Thoracic aorta (tissue), 2 donors: ENCODE data around the gene PEG3. TPM values are rescaled to one million over a fixed set of nuclear protein-coding genes. Genes with fewer than 3 reads are reported as not detected.
A peak's percentile ranks its signal among the peaks of the same experiment; 100 is the strongest.

Experiments
- ATAC-seq: fragments of 150-250 bp; one replicate; pipeline ENCODE4 v1.8.0; 2017; ENCODE audit warnings: low read depth; ENCODE audit not compliant: insufficient number of reproducible peaks, low FRiP score
- DNase-seq: peaks from one replicate; pipeline ENCODE4 v3.0.0-alpha.2; 2020; ENCODE audit warnings: low spot score
- H3K27ac ChIP-seq, 2 donors: fragments of 200-600 bp; sonication (generic); 1 replicate in 1 of 2; 2 replicates in 1 of 2; pipeline ENCODE4 v1.5.1; 2016; ENCODE audit warnings: mild to moderate bottlenecking in 2 of 2, moderate library complexity in 2 of 2
- H3K27me3 ChIP-seq: fragments of 200-600 bp; sonication (generic); replicated peaks from 2 replicates; pipeline ENCODE4 v1.6.0; 2016; ENCODE audit warnings: mild to moderate bottlenecking; ENCODE audit not compliant: insufficient read depth
- H3K36me3 ChIP-seq: fragments of 200-600 bp; sonication (generic); one replicate; pipeline ENCODE4 v1.5.1; 2016
- H3K4me1 ChIP-seq, 2 donors: fragments of 200-600 bp; sonication (generic); 1 replicate in 1 of 2; 2 replicates in 1 of 2; pipeline versions ENCODE4 v1.5.1 to v1.6.0; 2016; ENCODE audit warnings: low read depth in 2 of 2, mild to moderate bottlenecking in 1 of 2; ENCODE audit not compliant: control insufficient read depth in 1 of 2
- H3K4me3 ChIP-seq: fragments of 200-600 bp; sonication (generic); 2 replicates; pipeline ENCODE4 v1.5.1; 2016; ENCODE audit warnings: mild to moderate bottlenecking
- H3K9me3 ChIP-seq: fragments of 200-600 bp; sonication (generic); 2 replicates; pipeline ENCODE4 v1.5.1; 2016
- total RNA-seq, 2 donors: library from RNA; depleted of rRNA; stranded (reverse); fragments of >200 nt; gene quantifications; one replicate each; pipeline versions ENCODE4 v1.1.0 to v1.2.3, GENCODE V29; 2016
- TF ChIP-seq, protein P1 (sequence below): fragments of 200-600 bp; sonication (generic); IDR thresholded peaks from one replicate; pipeline ENCODE4 v1.5.1; 2019; ENCODE audit warnings: antibody characterized with exemption

The PEG3 gene
- total RNA-seq, 2 donors from 2014 or later, result 9.9 to 11.6 TPM

DNA sequence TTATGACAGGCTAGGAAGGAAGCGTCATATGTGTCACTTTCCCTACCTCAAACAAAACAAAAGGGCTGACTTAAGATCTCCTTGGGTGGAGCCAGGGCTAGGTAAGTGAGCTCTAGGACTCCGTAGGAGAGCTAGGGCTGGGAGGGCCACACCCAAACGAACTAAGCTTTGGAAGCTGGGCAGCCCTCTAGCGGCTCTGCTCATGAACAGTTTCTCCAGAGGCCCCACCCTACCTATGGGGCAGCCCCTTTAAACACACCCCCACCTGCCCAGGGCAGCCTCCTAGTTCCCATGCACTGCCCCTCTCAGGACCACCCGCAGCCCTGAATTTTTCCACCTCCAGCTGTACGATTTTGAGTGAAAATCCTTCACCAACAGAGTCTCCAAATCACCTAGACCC is 3.5 kb downstream of the PEG3 start:
- no peak for DNase-seq
- TF ChIP-seq, protein P1, sequence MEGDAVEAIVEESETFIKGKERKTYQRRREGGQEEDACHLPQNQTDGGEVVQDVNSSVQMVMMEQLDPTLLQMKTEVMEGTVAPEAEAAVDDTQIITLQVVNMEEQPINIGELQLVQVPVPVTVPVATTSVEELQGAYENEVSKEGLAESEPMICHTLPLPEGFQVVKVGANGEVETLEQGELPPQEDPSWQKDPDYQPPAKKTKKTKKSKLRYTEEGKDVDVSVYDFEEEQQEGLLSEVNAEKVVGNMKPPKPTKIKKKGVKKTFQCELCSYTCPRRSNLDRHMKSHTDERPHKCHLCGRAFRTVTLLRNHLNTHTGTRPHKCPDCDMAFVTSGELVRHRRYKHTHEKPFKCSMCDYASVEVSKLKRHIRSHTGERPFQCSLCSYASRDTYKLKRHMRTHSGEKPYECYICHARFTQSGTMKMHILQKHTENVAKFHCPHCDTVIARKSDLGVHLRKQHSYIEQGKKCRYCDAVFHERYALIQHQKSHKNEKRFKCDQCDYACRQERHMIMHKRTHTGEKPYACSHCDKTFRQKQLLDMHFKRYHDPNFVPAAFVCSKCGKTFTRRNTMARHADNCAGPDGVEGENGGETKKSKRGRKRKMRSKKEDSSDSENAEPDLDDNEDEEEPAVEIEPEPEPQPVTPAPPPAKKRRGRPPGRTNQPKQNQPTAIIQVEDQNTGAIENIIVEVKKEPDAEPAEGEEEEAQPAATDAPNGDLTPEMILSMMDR, result no peak
- Histone ChIP-seq H3K4me1 (peaks cover 0 to 6% of the 10 kb centered on the region in 2 donors), H3K9me3 (no peaks in the 10 kb centered on the region), H3K27me3 (no peaks in the 10 kb centered on the region), H3K36me3 (no peaks in the 10 kb centered on the region), H3K27ac (peak overlapping the region; percentile 35 to 67), H3K4me3 (peak overlapping the region; percentile 68)
- ATAC-seq, result no peak

DNA sequence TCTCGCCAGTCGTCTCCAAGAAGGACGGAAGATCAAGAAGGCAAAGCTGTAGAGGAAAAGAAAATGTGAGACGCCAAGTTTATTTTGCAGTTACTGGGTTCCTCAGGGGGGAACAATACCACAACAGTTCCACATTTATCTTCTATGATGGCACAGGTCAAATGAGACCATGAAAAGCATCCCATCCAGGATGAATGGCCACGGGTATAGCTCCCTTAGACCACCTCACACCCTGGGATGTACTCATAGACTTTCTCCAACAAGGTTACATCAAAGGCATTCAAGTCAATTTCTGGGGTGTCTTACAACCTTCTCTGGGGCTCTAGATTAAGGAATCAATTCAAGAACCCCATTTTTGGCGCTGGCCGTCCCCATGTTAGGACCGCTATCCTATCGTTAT is 4.5 kb downstream of the PEG3 start:
- Histone ChIP-seq H3K27me3 (no peaks in the 10 kb centered on the region), H3K9me3 (no peaks in the 10 kb centered on the region), H3K4me1 (peaks cover 0 to 6% of the 10 kb centered on the region in 2 donors), H3K27ac (no peak overlapping the region), H3K4me3 (no peak overlapping the region), H3K36me3 (no peaks in the 10 kb centered on the region)
- DNase-seq (no peak), ATAC-seq (no peak)
- TF ChIP-seq, protein P1, result no peak

DNA sequence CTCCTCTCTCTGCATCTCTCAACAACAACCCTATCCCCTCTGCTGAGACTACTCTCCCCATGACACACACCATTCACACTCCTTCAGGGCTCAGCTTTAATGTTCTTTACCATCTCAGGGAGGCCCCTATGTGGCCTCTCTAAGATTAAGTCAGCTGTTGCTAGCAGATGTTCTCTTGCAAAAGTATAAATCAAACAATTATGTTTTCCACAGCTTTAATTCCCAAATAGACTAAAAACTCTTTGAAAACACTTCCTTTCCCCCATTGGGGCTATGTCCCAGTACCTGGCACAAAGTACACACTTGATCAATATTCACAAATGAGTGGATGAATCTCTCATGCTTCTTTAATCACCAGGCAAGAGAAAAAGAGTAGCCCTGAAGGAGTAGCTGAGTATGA is 5.1 kb downstream of the PEG3 start:
- Histone ChIP-seq H3K9me3 (no peaks in the 10 kb centered on the region), H3K27me3 (no peaks in the 10 kb centered on the region), H3K4me1 (peaks cover 0 to 6% of the 10 kb centered on the region in 2 donors), H3K27ac (no peak overlapping the region), H3K36me3 (no peaks in the 10 kb centered on the region), H3K4me3 (no peak overlapping the region)
- ATAC-seq, result no peak
- DNase-seq, result no peak
- TF ChIP-seq, protein P1, result no peak

DNA sequence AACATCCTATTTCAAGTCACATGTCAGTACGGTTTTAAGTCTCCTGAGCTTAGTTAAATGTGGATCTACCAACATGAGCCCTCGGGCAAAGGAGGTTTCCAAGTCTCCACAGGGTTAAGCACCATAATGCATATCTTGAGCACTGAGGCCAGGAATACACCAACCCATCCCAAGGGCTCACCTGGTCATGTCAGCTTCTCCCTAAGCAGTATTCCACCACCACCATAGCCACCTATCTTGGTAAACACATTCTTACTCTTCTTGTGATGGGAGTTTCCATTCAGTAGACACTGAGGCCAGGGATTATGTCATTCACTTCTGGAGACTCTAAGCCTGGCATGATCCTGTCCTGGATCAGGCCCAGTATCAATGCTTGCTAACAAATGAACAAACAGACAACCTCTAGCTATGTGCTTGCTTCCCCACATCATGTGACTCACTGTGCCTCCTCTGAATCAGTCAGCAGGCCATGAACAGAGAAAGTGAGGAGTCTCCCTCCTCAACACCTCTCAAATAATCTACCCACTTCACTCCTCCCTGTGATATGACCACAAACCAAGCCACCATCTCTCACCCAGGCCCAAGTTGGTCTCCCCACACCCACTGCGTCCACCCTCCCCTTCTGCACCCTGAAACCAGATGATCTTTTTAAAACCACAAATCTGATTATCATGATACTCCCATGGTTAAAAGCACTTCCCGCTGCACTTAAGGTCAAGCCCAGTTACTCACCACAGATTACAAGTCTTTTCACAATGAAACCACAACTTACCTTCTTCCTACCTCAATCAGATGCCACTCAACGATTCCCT is 5.8 kb downstream of the PEG3 start:
- no peak for ATAC-seq
- Histone ChIP-seq H3K4me3 (no peak overlapping the region), H3K4me1 (peaks cover 0 to 6% of the 10 kb centered on the region in 2 donors), H3K27me3 (no peaks in the 10 kb centered on the region), H3K27ac (no peak overlapping the region), H3K36me3 (no peaks in the 10 kb centered on the region), H3K9me3 (no peaks in the 10 kb centered on the region)
- DNase-seq, result no peak
- TF ChIP-seq, protein P1, result no peak

DNA sequence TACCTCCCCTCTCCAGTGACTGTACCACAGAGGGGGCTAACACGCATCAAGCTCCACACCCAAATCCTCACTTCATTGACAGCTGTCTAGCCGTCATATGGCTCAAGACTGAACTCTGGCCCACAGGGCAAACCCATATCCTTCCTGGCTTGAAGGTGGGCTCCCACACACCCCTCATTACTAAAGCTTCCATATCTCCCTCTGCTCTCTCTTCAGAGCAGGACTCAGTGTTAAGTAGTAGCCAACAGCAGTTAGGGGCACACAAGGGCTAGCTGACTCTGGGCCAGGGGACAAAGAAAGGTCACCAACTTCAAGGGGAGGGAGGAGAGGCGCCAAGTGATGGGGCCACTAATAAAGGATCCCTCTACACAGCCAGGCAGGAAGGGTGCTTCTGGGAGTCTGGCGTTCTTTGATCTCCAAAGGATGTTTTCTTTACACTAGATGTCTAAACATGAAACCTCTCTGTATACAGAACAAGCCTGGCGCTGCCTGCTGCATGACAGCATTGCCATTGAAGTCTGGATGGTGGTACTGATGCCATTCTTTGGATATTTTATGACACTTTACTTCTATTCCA is 8.1 kb downstream of the PEG3 start:
- no peaks in the 10 kb centered on the region for H3K27me3 ChIP-seq
- TF ChIP-seq, protein P1, result no peak
- no peaks in the 10 kb centered on the region for H3K36me3 ChIP-seq
- no peak for ATAC-seq
- H3K9me3 ChIP-seq, result no peaks in the 10 kb centered on the region
- peaks cover 0 to 5% of the 10 kb centered on the region in 2 donors for H3K4me1 ChIP-seq
- no peak overlapping the region for H3K27ac ChIP-seq
- DNase-seq, result no peak
- H3K4me3 ChIP-seq, result no peak overlapping the region
